ENCODE results near the gene DIO1.

Gene DIO1

GRCh38 chr1:53943490-53944043 lies 49.6 kb downstream of the DIO1 start:
- DNase-seq = no peak

- DNase-seq = peak; percentile 3
Observed at GRCh38 chr1:53944469-53945182, 50.6 kb downstream of the DIO1 start.

- DNase-seq = no peak
Observed at GRCh38 chr1:53945183-53945432, 51.1 kb downstream of the DIO1 start.

DNA sequence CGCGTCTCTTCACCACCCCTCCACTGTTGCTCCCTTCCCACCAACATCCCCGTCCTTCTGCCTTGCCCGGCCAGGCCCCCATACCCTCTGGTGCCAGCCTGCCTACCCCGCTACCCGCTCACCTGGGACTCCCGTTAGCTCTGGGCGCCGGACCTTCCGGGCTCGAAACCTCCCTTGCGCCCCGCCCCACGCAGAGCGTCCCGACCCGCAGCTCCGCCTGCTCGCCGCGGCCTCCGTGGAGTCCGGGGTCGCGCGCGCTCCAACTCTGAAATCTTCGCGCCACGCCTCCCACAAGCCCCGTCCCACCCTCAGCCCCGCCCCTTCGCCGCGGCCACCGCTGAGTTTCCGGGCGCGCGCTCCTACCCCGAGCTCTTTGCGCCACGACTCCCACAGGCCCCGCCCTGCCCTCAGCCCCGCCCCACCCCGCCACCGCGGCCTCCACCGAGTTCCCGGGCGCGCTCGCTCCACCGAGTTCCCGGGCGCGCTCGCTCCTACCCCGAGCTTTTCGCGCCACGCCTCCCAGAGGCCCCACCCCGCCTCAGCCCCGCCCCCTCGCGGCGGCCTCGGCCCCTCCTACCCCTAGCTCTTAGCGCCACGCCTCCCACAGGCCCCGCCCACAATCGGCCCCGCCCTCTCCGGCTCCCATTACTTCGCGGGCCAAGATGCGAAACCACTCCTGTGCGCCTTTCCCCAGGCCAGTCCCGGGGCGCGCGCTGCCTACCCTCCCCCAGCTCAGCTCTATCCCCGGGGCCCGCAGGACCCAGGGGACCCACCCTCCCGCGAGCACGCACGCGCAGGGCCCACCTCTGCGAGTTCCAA lies 51.7 kb downstream of the DIO1 start, which contains the start of gene IFT25:
Gene IFT25 (minus strand): TSS at position 267 of the 819 bp plus-strand sequence. CDS start 5,617 bp downstream, outside the sequence.
- DNase-seq = peak; percentile 97

DNA sequence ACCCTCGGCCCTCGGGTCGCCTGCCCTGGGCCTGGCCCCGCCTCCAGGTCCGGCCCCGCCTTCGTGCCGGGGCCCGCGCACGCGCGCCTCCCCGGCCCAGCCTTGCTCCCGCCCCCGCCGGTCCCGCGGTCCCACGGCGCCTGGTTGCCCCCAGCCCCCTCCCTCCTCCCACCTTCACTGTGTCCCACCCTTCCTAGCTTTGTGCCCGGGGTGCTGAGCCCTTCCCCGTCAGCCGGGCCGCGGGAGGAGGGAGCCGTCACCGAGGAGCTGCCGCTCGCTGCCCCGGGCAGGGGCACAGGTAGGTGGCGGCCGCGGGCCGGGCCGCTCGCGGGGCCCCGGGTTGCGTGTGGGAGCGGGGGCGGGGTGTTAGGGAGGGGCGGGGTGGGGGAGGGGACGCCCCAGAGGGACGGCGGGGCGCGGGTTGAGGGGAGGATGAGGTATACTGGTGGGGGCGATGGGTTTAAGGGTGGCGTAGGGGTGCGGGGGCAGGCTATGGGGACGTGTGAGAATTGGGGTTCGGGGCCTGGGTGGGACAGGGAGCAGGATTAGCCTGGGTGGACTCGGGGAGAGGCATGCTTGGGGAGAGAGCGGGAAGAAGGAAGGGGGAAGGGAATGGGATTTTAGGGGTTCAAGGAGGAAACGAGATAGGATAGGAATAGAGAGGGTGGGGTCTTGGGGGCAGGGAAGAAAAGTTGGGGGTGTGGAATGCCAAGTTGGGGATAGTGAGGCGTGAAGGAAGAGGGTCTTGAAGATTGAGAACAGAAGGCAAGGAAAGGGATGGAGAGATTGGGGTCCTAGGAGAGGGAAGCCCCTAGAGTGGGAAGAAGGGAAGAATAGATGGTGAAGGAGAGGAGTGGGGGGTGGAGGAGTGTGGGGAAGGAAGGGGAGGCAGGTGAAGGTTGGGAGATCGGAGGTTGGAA lies 52.5 kb downstream of the DIO1 start, which contains the start of gene LRRC42:
Gene LRRC42 (plus strand): TSS at position 99 of the 920 bp plus-strand sequence. CDS start 5,650 bp downstream, outside the sequence.
- DNase-seq = no peak

DNA sequence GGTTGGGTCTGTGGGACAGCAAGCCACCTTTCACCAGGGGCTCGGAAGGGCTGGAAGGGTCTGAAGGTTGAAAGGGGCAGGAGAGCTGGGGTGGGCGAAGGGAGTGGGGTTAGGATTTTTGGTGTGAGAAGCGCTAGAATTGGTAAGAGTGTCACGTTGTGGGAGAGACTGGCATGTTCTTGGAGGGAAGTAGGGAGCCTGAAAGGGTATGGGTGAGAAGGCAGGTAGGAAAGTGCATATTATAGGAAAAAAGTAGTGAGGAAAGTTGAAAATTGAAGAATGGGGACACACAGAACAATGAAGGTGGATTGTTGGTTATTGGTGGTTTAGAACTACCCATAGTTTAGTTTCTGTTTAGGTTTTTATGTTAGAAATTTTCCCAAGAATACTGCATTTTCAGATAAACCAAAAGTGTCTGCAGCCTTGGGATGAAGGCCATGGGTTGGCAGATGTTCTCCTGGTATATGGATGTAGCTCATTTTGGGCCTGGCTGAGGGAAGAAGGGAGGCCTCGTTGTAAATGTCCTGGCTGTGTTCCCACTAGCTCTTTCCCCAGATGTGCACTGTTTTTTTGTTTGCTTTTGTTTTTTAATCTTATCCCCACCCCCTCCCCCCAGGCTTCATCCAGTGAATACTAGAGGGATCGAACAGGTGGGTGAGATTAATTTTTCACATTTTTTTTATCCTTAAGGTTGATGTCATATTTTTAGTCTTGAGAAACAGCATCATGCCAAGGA lies 53.4 kb downstream of the DIO1 start:
- DNase-seq = no peak

GRCh38 chr1:53948291-53948690 lies 54.3 kb downstream of the DIO1 start:
- no peak for DNase-seq

- no peak for DNase-seq
Observed at GRCh38 chr1:53949023-53949990, 55.3 kb downstream of the DIO1 start.

DNA sequence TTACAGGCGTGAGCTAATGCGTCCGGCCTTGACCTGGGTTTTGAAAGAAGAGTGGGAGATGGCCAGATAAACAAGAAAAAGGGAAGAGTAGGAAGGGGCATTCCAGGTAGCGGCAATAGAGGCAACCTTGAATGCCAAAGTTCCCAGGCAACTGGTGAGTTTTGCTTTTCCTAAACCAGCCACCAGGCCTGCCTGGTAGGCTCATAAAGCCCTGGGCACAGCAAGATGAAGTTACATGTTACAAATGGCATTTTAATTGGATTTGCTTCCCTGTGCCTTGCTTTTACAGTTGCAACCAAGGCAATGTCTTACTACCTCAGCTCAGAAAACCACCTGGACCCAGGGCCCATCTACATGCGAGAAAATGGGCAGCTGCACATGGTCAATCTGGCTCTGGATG lies 57.7 kb downstream of the DIO1 start:
- DNase-seq = no peak

GRCh38 chr1:53954128-53954527 lies 60.1 kb downstream of the DIO1 start:
- DNase-seq = no peak

- no peak for DNase-seq
Observed at GRCh38 chr1:53956308-53957168, 62.6 kb downstream of the DIO1 start.

- no peak for DNase-seq
Observed at GRCh38 chr1:53957194-53957818, 63.3 kb downstream of the DIO1 start.

- DNase-seq = peak; percentile 46
Observed at GRCh38 chr1:53959664-53960250, 65.8 kb downstream of the DIO1 start.
